Activated T-cell treated with anti-CD3 and anti-CD28 coated beads for 4 hours (primary cell): ENCODE data around the gene SLC16A7.

Experiments
- DNase-seq: peaks from one replicate; pipeline ENCODE4 v3.0.0-alpha.2; 2020

The SLC16A7 gene

DNA sequence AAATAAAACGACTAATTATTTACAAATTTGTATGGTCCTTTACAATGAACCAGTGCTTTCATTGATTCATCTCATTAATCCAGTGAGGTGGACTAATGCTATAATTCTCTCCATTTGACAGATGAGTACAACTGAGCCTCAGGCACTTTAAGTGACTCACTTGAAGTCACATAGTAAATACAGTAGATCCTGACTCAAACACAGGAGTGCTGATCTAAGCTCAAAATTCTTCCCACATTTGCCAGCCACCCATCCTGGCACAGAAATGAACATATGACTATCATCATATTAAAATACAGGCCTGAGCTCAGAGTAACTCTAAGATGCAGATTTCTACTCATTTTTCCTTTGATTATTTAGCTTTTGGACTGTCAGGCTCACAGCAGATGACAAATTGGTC lies 30.6 kb downstream of the SLC16A7 start:
- DNase-seq, result no peak

DNA sequence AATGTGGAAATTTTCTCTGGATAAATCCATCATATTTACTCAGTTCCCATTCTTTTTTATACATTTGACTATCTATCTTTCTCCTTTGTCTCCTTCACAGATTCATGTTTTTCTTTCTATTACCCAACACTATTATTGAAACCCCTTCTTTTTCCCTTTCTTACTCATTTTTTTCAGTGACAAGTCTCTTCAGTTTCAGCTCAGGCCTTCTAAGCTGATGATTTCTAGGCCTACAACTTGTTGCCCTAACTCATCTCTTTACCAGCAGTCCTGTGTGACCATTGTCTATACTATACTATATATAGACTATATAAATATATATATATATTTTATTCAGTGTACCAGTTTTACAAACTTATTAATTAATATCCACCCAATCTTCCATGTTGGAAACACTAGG lies 31.8 kb downstream of the SLC16A7 start:
- no peak for DNase-seq

DNA sequence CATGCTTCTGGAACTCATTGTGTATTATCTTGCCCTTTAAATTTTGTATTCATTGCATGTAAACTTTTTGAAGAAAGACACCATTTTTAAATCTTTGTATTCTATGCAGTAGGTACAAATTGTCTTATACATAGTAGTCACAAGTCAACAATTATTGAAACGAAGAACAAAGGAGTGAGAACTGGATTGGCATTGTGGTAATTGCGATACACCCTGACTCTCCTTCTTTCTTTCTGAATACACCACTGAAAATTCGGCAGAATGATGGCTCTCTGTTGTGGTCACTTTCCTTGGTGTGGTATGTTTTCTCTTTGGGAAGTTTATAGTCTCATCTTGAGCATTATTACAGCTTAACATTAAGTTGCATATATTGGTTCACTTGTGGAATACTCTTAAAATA lies 34.1 kb downstream of the SLC16A7 start:
- no peak for DNase-seq

DNA sequence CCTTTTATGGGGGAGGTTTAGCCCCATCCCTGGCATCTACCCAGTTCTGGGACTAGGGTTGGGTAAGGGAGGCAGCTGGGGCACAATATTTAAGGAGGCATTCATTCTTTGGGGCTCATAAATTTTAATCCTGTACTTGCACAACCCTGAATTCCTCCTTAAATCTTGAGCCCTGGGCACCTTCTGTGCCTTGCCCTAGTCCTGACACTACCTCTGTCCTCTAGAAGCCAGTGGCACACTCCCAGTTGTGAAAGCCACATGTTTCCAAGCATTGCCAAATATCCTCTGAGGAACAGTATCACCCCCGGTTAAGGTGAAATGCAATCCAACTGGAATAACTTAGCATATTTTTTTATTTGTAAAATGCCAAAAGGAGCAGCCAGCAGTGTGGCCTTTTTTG lies 36.6 kb downstream of the SLC16A7 start:
- no peak for DNase-seq

DNA sequence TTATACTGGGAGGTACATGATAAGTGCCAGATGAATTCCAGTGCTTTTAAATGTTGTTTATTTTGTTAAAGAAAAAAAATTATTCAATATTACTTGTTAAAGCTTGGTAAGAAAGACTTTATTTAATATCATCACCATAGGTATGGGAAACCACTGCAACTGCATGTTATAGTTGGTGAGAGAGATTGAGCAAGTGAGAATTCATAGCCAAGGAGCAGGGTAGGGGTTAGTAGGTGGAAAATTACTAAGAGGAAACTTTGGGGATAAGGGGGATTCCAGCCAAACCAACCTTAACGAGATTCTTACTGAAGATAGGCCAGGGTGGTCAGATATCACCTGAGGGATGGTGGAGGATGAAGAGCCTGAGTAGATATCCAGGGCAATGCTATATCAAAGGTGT lies 38.4 kb downstream of the SLC16A7 start:
- DNase-seq, result no peak

DNA sequence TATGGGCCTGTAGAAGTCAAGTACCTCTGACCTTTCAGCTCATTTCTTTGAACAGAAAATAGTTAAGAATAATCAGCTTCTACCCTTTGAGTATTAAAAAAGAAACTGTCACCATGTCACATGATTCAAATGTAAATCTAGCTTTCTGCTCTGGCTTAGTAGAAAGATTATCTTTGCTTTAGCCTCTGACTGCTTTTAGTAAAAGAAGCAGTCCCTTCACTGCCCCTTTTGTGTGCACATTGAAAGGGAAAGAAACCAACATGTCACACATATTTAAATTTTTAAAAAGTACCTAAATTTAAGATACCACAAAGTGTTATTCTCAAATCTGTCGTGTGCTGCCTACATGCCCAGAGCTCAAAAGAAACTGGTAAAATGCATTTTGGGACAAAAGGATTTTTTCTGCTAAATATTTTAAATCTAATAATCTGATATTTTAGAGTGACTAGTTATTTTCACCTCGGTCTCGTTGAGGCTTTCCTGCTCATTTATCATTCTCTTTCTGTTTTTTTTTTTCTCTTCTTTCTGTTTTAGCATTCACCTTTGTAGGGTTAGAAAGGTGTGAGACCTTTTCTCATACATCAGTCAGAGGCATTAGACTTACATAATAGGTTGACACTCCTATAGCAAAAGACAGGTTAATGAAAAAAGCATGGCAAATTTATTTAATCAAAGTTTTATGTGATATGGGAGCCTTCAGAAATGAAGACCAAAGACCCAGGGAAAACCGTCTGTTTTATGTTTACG lies 41.3 kb downstream of the SLC16A7 start:
- no peak for DNase-seq

DNA sequence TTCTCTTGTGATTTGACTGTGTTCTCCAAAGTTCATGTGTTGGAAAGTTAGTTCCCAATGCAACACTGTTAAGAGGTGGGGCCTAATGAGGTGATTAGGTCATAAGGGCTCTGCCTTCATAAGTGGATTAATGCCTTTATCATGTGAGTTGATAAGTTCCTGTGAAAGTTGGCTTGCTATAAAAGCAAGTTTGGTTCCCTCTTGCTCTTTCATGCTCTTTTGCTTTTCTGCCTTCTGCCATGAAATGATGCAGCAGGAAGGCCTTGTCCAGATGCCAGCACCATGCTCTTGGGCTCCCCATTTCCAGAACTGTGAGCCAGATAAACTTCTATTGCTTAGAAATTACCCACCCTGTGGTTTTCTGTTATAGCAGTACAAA lies 41.9 kb downstream of the SLC16A7 start:
- DNase-seq, result no peak

DNA sequence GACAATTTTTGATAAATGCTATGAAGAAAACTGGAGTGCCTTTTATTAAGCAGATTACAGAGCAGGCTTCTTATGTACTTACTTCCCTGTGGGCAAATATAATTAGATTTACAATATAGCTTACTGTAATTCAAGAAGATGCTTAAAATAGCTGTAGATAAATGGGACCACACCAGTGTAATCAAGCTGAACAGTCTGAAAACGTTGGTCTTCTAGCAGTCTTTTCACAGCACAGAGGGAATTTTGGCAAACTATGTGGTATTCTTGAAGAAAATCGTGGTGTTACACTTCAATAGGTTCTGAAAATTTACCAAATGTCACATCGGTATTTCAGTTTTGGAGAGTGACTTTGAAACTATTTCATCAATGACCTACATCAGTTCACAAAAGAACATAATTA lies 47.7 kb downstream of the SLC16A7 start:
- no peak for DNase-seq

DNA sequence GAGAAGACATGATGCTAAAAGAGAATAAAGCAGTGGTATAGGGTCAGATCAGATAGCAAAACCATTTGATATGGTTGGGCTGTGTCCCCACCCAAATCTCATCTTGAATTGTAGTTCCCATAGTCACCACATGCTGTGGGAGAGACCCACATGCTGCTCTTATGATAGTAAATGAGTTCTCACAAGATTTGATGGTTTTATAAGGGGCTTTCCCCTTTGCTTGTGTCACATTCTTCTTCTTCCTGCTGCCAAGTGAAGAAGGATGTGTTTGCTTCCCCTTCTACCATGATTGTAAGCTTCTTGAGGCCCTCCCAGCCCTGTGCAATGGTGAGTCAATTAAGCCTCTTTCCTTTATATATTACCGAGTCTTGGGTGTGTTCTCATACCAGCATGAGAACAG lies 49.4 kb downstream of the SLC16A7 start:
- DNase-seq, result no peak

DNA sequence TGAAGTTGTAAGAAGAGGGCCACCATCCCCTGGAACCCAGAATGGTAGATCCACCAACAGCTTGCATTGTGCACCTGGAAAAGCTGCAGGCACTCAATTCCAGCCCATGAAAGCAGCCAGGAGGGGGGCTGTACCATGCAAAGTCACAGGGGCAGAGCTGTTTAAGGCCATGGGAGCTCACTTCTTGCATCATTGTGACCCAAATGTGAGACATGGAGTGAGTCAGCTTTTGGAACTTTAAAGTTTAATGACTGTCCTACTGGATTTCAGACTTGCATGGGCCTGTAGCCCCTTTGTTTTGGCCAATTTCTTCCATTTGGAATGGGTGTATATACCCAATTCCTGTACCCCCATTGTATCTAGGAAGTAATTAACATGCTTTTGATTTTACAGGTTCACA lies 50.8 kb downstream of the SLC16A7 start:
- no peak for DNase-seq

DNA sequence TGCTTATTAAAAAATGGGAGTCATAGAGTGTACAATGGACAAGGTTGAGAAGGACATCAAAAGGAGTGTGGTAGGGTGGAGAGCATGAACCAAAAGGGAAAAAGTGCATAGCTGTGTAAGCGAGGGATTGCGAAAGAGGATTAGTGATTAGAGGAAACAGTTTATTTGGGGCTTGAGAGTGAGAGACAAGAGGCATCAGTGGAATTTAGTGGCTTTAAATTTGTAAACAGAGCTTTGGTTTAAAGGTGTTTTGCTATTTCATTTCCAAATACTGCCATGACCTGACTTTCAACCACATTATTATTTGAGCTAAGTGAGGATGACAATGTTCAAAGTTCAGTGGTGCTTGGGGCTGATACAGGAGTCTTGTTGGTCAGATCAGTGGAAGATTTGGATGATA lies 53.4 kb downstream of the SLC16A7 start:
- no peak for DNase-seq

DNA sequence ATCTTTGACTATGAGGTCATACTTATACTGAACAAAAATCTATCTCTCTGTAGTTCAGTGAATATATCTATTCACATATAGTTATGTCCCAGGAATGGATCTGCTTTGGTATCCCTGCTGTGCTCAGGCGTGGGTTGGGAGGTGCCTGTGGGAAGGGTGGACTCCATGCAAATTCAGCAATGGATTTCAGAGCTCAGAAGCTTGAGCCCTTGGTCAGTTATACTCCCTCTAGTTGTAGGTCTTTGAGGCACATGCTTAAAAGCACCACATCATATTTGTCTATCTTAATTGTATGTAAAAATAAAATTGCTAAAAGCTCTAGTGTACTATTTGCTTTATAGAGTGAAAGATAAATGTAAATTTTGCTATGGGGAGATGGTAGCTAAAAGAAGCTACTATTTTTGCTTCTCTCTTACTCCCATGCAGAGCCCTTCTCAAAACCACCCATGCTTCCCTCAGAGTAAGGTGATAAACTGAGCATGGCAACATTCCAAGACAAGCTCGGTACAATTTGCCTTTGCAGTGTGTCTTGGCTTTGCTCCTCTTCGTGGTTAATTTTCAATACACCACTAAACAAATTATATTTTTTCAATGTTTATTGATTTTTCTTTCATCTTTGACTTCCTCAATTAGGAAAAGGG lies 54.9 kb downstream of the SLC16A7 start:
- no peak for DNase-seq

DNA sequence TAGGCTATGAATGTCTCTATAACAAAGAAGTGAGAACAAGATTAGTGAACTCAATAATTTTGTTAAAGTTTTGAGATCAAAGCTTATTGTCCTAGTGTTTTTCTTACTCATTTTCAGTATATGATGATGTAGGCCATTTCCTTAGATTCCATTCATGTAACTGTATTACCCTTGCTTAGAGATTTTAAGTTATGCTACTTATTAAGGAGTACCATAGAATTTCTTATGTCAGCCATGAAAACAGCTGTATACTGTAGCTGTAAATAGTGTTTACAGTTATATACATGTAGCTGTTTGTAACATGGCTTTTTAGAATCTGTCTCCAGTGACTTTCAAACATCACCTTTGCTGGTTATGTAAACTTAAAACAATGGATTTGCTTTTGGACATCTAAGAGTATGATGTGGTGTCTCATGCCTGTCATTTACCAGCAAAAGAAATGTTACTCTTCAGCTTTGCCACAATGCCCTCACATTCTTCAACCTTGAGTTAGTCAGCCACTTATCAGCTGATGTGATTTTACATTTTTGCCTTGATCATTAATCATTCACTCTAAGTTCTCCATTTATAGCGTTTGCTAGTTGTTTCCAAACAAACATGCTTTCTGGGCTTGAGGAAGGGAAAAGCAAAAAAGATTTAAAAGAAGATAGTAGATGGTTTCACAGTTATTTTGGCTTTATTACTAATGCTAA lies 55.5 kb downstream of the SLC16A7 start:
- DNase-seq, result no peak

DNA sequence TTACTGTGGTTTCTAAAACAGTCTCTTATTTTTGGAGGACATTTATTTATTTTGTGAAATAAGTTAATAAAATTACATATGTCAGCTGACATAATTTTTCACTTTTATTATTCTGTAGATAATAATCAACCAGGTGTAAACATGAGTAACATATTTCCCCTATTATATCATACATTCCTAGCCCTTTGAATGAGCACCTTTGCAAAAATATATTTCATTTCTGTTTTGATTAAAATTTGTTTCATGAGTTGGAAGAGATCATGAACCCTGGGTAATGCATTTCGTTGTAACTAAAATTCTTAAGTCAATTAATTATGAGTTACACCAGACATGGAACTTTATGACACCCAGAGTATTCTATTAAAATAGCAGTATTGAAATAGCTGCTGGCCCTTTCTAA lies 56.3 kb downstream of the SLC16A7 start:
- DNase-seq, result no peak

DNA sequence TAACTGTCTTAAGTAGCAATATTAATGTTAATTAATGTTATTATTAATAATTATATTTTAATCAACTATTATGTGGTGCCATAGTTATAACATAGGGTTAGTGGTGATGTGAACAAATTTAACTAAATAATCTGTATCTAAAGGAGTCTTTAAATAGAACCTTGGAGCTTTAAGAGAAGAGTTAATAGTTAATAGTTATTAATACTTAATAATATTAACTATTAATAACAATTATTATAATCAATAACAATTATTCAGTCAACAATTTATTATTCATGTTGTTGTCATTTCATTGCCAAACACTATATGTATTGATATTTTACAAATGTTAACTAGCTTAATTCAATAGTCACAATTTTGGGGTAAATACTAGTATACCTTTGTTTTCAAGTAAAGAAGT lies 58.2 kb downstream of the SLC16A7 start:
- DNase-seq, result no peak

DNA sequence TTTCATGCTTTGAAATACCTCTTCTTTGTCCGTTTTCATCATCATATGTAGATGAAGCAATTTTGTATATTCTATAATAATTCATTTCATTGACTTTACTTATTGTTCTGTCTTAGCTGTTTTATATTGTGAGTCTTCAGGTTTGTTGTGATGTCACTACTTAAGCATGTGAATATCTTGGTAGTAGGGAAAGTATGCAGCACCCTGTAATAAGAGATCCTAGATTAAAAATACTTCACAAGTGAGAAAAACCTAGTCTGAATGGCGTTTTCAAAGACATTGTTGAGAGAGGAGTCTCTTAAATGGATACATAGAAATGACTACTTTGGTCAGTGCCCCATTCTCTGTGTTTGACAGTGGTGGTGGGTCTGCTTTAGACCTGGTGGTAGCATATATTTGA lies 61.4 kb downstream of the SLC16A7 start:
- no peak for DNase-seq

DNA sequence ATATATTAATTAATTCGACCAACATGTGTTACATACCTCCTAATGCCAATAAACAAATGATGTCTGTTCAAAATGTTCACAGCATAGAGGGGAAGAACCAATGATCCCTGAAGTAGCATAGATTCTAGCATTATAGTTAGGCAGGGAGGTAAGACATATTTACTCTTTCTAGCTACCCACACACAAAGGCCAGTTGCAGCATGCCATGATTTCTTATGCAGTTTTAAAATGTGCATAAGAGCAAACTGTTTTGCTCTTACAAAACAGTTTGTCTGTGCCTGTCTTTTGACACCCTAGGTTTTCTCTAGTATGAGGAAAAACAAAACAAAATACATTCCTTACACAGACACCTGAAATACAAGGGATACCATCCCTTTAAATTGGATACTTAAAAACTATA lies 61.9 kb downstream of the SLC16A7 start:
- no peak for DNase-seq

DNA sequence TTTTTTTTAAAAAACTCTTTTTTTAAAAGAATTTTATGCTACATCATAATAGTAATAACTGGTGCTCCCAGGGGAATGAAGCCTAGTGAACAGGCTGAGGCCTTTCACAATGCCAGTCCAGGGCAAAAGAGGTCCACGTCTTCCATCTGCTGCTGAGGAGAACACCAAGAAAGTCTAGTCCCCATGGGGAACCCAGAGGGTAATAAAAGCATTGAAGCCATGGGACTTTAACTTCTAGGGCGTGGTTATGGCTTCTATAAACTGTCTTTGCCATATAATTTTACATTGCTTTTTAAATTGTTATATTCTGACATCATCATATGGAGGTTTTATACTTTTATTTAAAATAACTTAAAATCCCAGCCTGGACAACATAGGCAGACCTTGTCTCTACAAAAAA lies 64.3 kb downstream of the SLC16A7 start:
- no peak for DNase-seq

DNA sequence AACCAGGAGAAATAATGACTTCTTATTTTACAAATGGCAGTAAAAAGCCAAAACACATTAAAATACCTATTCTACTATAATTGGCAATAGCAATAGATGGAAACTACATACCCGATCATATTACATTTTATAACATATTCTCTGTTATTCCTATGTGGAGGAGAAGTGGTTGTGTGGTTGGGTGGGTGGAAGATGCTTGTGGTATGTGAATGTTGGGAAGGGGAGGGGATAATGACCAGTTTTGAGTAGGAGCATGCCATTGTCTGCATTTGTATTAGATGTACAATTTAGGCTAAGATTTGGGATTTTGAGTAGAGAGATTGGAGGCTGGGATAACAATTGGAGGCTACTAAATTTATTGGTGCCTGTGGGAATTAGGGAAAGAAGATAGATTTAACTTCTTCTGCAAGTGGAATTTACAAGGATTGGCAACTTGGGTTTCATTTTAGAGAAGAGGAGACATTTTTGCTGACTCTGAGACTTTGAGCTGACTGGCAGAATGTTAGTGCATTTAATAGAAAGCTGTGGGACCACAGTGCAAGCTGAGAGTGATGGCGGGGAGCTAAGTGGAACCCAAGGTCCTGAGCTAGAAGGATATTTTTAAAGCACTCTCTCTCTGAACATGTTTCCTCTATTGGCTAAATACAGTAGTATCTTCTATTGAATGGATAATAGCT lies 65.2 kb downstream of the SLC16A7 start:
- DNase-seq, result no peak

DNA sequence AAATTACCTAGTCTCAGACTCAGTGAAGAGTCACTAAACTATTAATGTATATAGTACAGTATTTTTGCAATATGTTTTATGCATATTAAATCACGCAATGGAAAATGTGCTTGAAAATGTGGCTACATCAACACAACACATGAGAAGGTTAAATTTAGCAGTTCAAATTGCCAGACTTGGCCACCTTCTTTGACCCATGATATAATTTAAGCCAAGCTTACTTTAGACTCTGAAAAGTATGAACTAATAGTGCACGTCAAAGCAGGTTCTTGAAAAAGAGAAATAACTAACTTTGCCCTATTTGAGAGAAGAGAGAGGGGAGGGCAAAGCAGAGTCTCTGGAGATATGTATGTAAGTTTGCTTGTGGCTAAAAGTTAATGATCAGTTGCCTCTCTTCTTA lies 68.7 kb downstream of the SLC16A7 start:
- no peak for DNase-seq

DNA sequence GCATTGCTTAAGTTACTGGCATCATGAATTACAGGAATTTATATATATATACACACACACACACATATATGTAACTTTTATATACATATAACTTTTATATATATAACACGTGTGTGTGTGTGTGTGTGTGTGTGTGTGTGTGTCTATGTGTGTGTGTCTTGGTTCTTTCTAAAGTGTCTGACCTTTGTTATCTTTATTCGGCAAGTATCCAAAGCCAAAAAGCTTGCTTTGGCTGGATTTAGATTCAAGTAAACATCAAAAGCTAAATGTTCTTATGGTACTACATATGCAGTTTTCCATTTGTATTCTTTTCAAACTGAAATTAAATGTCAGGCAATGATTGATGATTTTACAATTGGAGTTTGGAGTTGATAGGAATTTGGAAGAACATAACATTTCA lies 69.9 kb downstream of the SLC16A7 start:
- DNase-seq, result no peak

DNA sequence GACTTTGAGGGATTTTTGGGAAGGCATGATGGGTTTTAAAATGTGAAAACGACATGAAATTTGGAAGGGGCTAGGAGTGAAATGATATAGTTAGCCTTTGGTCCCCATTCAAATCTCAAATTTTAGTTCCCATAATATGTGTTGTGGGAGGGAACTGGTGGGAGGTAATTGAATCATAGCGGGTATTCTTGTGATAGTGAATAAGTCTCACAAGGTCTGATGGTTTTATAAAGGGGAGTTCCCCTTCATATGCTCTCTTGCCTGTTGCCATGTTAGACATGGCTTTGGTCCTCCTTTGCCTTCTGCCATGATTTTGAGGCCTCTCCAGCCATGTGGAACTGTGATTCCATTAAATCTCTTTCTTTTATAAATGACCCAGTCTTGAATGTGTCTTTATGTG lies 72.8 kb downstream of the SLC16A7 start:
- no peak for DNase-seq

DNA sequence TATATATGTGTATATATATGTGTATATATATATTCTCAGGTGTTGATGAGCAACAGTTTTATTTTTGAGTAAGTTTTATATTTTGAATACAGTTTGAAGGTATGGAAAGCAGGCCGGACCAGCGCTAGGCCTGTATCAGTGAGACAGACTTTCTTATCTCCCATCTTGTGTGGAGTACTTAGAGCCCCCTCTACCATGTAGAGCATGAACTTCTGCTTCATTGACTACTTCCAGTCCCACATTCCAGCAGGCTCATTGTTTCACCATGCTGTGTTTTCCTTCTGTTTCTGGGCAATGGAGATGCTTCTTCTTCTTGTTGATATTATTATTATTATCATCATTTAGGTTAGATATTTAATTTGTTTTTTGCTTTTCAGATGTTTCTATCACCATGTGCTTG lies 76.4 kb downstream of the SLC16A7 start:
- DNase-seq, result no peak

DNA sequence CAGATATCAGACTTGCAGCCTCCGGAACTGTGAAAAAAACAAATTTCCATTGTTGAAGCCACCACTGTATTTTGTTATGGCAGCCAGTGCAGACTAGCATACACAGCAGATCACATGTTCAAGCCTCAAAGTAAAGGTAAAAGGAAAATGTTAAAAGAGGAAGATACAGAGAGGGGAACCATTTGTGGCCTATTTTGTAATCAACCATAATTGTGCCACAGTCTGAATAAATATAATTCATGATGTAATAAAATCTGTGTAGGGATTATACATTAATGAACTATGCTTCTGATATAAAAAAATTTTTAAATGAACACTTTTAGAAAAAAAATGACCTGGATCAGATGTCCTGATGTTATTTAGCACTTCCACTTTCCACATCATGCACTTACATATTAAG lies 79.6 kb downstream of the SLC16A7 start:
- no peak for DNase-seq
